NCI-H146 treated with DMSO at 0.1 percent for 48 hours (cell line): ENCODE measurements around the gene NOSTRIN.
A peak's percentile ranks its signal among the peaks of the same experiment; 100 is the strongest.
"Not testable (repeated sequence)": the region's sequence is repeated elsewhere in the genome, so short reads cannot be mapped to it uniquely, and the experiment has no call there.

ENCODE experiments used
- DNase-seq: peaks from one replicate; lab custom pipeline; 2025; ENCODE audit not compliant: unreplicated experiment; lab: John Stamatoyannopoulos, UW

Gene NOSTRIN

DNA sequence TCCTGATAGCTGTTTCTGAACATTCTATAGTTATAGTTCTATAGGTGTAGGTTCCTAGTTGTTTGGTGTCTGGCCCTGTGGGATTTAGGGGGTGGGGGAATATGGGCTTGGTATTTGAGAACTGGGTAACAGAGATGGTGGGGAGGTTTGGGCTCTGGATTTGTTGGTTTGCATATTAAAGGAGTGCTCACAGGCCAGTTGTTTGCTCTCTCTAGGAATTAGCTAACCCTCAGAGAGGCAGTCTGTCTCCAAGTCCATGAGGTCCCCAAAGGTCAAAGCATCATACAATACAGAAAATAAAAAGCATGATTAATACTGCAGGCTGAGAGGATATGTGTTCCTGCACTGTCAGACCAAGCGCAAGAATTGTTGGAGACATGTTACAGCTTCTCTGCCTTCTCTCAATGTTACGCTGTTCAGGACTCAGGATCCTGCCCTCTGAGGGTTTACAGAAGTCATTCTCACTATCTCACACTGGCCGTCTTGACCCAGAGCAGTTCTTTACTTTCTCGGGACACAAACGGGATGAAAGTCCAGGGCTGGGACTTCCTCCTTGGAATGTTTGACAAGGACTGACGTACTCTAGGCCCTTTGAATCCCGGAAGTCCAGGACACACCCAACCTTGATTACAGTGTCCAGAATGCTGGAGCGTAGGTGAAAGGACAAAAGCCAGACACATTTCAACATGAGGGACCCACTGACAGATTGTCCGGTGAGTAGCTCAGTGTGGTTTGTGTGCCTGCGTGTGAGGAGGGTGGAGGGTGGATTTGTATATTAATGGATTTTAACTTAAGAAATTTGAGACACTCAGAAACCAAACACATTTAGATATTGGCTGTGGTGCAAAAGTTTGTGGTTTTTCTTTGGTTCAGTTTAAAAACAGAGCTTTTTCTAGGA is at the start of gene NOSTRIN:
Gene NOSTRIN (plus strand): TSS at position 677 of the 898 bp plus-strand sequence. CDS start 10 bp downstream, at position 687.
- DNase-seq: no peak

DNA sequence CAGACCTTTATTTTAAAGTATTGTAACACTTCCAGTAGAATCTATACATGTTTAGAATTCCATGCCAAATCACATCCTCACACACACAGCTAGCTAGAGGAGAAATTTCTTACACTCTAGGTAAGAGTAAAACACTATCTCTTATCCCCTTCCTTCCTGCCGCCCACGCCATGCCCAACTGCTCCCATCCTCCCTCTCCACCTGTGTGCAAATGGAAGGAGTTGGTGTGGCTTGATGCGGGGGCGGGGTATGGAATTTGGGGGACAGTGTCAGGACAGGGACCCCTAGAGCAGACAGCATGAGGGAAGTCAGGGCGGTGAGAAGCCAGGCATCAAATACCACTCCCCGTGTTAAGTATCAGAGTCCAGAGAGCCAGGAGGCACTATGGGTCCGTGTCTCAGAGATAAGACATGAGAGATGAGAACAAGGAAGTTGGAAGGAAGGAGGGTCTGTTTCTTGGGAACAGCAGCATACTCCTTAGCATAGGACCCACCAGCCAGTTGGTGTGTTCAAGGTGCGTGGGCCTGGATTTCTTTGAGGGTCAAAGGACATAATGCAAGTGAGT is 48.6 kb upstream of the NOSTRIN start:
- no peak for DNase-seq

- no peak for DNase-seq
Measured at GRCh38 chr2:168757223-168757622, 45.2 kb upstream of the NOSTRIN start.

DNA sequence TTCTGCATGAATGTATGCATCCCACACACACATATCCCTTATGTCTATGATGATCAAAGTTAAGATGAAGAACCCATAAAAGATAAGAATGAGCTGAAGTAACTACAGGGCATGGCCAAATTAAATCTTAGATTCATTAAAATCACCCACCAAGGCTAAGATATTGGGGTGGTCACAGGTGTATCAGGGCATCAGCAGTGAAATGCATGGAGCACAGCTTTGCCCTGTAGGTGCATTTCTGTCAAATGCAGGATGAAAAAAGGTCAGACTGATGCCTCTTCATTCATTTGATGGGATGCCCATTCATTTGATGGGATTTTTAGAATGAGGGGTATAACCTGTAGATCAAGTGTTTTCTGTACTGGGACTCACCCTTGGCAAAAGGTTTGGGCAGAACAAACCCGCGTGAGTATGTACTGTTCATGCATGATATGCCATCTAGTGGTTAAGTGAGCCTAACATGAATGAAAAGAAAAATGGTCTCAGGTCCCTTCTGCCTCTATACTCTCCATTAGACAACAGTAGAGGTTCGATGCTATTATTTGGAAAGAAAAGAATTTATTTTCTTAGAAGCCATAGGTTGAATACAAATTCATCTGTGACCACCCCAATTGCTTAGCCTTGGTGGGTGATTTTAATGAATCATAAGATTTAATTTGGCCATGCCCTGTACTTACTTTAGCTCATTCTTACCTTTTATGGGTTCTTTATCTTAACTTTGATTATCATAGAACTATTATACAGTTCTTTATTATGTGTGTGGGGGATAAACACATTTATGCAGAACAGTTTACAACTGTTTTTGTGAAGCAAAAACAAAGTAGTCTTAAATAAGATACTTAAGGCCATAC is 43.2 kb upstream of the NOSTRIN start:
- peak; percentile 12 for DNase-seq

DNA sequence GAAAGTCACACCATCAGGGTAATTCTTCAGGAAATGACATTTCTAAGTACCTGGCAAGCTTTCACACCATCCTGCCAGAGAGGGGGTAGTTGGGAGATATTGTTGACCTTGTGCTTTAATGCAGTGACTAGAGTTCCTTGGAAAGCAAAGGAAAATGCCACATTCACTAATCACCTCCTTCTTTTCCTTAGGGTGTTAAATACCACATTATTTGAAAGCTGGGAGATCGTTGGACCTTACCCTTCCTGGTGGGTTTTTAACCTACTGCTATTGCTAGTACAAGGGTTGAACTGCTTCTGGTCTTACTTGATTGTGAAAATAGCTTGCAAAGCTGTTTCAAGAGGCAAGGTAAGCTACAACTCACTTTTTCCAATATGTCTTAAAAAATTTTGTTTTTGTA is 37.0 kb upstream of the NOSTRIN start:
- no peak for DNase-seq

DNA sequence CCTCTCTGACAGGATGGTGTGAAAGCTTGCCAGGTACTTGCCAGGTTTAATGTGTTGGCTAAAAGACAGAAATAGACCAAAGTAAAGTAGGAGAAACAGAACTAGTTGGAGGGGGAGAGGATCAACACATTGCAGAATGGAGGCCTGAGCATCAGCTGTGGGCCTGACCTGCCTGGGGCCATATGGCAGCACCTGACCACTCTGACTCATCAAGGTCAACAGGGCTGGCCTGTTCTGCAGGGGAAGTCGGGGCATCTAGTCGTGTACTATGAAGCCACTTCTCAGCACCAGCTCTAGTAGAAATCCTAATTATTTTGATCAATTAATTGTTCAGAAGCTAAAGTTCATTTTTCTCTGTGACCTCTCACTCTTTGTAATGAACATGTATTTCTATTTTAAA is 35.8 kb upstream of the NOSTRIN start:
- no peak for DNase-seq

DNA sequence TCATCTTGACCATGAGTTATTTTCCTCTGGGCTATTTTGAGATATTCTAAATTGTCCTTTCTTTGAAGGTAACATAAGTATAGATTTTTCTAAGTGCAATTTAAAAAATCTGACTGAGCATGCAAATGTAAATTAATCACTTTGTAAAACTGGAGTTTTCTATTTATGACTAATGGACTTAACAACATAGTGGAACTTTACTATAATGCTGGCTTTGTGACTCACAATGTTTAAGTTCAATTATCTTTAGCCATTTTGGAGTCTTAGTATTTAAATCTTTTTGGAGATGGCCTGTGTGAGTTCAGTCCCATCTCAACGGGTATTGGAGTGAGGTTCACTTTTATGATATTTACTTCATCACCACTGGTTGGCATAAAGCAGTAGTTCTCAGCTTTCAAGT is 35.2 kb upstream of the NOSTRIN start:
- DNase-seq: no peak

- not testable (repeated sequence) for DNase-seq
Measured at GRCh38 chr2:168768357-168768756, 34.1 kb upstream of the NOSTRIN start.

DNA sequence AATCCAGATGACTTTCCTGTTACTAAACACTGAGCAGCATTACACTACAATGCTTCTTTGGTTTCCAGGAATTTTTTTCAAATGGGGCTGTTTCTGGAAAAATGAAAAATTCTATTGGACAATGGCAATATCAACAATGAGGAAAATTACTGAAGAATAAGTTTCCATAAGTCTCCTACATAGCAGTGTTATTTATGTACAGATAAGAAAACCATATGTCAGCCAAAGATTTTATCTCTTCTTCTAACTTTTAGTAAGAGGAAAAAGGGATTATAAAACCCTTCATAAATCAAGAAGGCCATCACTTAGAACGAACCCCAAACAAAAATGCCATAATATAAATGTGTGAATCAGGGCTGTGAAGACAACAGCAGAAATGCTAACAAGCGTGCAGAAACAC is 31.6 kb upstream of the NOSTRIN start:
- DNase-seq: no peak

DNA sequence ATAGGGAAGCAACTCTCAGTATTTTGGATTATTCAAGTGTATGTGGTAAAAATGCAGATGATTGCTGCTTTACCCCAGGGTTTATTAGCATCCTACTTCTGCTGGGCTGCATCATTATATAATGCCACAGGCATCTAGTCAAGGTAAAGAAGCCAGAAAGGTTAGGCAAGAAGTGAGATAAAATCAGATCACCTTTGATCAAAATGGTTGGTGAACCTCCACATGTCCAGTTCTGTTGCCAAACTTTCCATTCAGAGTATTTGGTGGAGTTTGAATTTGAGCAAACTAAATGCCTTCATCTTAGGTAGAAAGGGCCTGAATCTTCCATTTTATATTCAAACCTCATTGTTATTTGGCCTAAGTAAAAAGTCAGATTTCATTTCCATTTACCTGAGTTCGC is 29.7 kb upstream of the NOSTRIN start:
- DNase-seq: no peak

GRCh38 chr2:168773128-168773527 is 29.3 kb upstream of the NOSTRIN start:
- DNase-seq: no peak

DNA sequence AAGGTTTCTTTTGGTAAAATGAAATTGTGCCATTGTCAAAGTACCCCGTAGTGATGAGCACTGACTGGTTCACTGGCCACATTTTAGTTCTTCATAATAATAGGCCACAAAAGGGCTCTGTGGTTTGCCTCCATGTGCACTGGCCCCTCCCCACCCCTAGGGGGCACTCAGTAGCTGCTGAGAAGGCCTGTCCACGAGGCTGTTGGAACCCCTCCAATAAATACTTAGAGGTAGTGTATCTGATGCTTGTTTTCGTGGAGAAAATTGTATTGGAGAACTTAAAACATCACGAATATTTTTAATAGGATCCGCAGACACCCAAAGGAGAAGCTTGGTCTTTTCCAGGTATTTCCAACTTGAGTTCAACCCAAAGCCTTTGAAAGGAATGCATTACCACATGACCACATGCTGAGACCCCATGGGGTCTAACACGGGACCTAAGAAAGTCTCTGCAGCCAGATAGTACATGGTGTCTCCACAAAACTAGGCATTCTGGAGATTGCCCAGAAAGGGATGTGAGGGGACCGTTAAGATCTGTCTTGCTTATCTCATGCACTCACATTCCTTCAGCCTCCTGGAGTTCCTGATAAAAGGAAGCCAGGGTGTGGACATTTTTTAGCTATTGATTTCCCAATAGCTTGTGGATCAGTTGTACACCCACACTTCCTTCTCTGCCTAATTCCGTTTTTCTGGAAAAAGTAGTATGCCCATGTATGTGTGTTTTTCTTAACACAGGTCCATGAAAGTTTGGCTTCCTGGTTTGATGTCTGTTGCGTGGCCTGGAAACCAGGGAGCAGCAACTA is 28.5 kb upstream of the NOSTRIN start:
- DNase-seq: peak; percentile 1

DNA sequence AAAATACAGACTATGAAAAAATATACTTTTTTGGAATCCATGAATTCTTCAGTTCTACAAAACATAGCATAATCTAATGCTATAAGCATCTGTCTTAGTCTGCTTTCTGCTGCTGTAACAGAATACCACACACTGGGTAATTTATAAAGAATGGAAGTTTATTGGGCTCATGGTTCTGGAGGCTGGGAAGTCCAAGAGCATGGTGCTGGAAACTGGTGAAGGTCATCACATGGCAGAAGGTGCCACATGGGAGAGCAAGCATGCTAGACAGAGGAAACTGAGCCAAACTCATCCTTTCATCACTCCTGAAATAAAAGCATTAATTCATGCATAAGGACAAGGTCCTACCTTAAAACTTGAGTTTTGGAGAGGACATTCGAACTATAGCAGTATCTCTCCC is 26.6 kb upstream of the NOSTRIN start:
- DNase-seq: no peak

DNA sequence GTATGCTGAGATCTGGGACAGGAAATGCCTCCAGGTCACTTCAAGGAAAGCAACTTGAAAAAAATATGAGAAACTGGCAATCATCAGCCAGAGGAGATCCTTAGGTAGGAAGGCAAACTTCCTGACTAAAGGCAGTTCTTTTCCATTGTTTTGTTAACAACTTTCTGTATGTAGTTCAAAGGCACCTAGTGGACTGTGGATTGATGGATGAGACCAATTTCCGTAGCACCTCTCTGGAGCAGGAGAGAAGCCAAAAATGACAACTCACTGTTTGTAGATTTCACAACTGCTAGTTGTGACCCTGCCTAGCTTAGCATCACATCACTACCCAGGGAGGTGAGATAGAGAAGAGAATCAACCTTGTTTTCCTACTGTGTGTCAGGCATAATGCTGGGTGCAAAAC is 21.8 kb upstream of the NOSTRIN start:
- DNase-seq: no peak

DNA sequence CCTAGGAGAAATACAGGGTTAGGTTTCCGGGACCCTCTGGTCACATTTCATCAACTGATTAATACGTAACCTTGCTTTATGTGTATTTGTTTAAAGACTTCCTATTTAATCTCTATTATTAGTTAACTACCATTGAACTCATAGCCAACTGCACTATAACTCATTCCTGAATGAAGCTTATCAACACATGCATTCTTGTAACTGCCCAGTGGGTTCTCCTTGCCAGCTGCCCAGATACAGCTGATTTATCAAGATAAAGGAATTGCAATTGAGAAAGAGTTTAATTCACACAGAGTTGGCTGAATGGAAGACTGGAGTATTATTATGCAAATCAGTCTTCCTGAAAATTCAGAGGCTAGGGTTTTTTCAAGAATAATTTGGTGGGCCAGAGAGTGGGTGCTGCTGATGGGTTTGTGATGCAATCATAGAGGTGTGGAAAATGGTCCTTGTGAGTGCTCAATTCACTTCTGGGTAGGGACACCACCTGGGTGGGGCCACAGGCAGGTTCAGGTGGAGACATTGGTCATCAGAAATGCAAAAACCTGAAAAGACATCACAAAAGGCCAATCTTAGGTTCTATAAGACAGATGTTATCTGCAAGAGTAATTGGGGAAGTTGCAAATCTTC is 21.1 kb upstream of the NOSTRIN start:
- no peak for DNase-seq

DNA sequence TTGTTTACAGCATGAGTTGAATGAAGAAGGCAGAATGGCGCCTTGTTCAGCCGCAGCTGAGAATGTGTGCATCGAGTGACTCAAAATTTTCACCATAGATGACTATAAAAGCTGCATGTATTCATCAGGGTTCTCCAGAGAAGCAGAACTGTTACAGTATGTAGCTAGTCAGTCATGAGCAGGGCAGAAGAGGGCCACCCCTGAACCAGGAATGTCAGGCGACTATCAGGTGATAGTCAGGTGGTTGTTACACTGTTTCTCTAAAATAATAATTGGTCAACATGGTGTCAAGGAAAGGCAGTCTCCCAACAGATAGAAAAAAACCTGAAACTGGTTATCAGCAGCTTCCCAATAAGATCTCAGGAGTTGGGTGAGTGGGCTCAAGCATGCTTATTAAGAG is 20.2 kb upstream of the NOSTRIN start:
- DNase-seq: no peak

DNA sequence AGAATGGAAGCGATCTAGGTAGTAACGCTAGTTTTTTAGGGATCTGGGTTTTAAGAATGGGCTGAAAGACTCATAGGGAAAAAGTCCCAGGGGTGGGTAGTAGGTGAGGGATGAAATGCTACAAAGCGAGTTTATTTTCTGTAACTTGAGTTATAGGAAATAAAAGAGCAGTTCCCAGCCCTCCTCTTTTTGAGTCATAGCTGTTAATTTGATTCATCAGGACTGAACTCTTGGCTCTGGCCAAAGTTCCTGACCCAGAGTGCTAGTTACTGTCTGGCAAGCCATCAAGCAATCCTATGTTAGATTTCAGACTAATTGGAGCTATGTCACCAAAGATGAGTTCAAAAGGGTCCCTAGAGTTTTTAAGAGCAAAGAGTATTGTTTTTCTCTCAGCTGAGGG is 17.4 kb upstream of the NOSTRIN start:
- no peak for DNase-seq

- DNase-seq: no peak
Measured at GRCh38 chr2:168787098-168787781, 15.2 kb upstream of the NOSTRIN start.

DNA sequence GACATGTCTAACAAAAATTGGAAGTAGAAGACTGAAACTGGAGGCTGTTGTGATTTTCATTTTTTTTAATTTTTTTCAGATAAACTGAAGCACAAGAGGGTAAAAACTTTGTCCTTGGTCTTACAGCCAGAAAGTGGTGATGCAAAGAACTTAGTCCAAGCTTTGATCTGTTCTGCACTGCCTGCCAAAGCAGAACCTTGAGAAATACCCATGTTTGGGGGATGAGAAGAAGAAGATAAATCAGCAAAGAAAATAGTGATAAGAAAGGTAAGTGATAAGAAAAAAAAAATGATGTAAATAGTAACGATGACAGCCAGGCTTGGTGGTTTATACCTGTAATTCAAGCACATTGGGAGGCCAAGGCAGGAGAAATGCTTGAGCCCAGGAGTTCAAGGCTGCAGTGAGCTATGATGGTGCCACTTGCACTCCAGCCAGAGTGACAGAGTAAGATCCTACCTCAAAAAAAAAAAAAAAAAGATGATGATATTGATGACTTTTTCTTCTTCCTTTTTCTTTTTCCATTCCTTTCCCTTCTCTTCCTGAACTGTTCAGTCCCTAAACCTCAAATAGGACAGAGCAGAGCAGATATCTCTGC is 14.6 kb upstream of the NOSTRIN start:
- no peak for DNase-seq
